K562 (cell line): Measurements from ENCODE around the gene PNP.

Experiments used
- ATF2 ChIP-seq: sonication (generic); formaldehyde crosslinking; IDR thresholded peaks from 2 replicates; pipeline ENCODE4 v1.8.1; 2022; ENCODE audit warnings: missing genetic modification reagents
- BHLHE40 ChIP-seq: IDR thresholded peaks from 2 replicates; pipeline ENCODE4 v1.6.1; 2011; ENCODE audit warnings: low read length, improper control_type of control experiment
- CTCF ChIP-seq, 3 experiments: IDR thresholded peaks in 2 of 3; conservative IDR thresholded peaks in 1 of 3; 2 replicates each; pipeline ENCODE4 v1.5.1; 2011 to 2012; ENCODE audit warnings: low read length in 3 of 3, mild to moderate bottlenecking in 3 of 3, control low read depth in 2 of 3, improper control_type of control experiment in 1 of 3, inconsistent platforms in 1 of 3, low read depth in 1 of 3, mixed read lengths in 1 of 3, moderate library complexity in 1 of 3; ENCODE audit not compliant: insufficient read depth in 2 of 3
- E2F8 ChIP-seq: fragments of 450-650 bp; IDR thresholded peaks from 2 replicates; pipeline ENCODE4 v1.7.1; 2018; ENCODE audit warnings: mild to moderate bottlenecking, low read depth; ENCODE audit not compliant: partially characterized antibody
- ETV6 ChIP-seq, 3 experiments: fragments of 150-350 bp in 1 of 3; sonication (generic) in 1 of 3; formaldehyde crosslinking in 1 of 3; IDR thresholded peaks; 2 replicates each; pipeline versions ENCODE4 v1.6.1 to v1.8.0; 2014 to 2022; ENCODE audit warnings: borderline replicate concordance in 2 of 3, low read depth in 2 of 3, antibody characterized with exemption in 1 of 3, low read length in 1 of 3, mild to moderate bottlenecking in 1 of 3, missing genetic modification reagents in 1 of 3
- MAX ChIP-seq: sonication (generic); formaldehyde crosslinking; IDR thresholded peaks from 2 replicates; pipeline ENCODE4 v1.9.0; 2022; ENCODE audit warnings: mild to moderate bottlenecking, missing genetic modification reagents
- SP1 ChIP-seq: sonication (generic); formaldehyde crosslinking; IDR thresholded peaks from 2 replicates; pipeline ENCODE4 v1.8.1; 2022; ENCODE audit warnings: mild to moderate bottlenecking, missing genetic modification reagents

GRCh38 chr14:20469890-20470602, 840 bp downstream of the PNP start:
- TF ChIP-seq MAX (CRISPR knock-in tag): no peak; the same call in 1 of the 2 replicates
- no peak for TF ChIP-seq SP1 (CRISPR knock-in tag)
- TF ChIP-seq BHLHE40: no peak
- peak in 1 of 2 experiments; percentile 40; a peak in 2 of 4 replicates for TF ChIP-seq ETV6 (IDR thresholded peaks at IDR 0.05; ENCODE audit: borderline replicate concordance in 1 of 2, low read depth in 2 of 2, low read length in 1 of 2)
- no peak for TF ChIP-seq ETV6 (CRISPR knock-in tag; IDR thresholded peaks at IDR 0.05; ENCODE audit: borderline replicate concordance)
- no peak for TF ChIP-seq CTCF (IDR thresholded peaks at IDR 0.05 in 2 of 3, conservative IDR thresholded peaks at IDR 0.05 in 1 of 3; ENCODE audit: insufficient read depth in 2 of 3, low read depth in 1 of 3, low read length in 3 of 3)
- TF ChIP-seq E2F8: no peak
- TF ChIP-seq ATF2 (CRISPR knock-in tag): no peak
